Neuron (in vitro differentiated cells): ENCODE results near the gene PRSS22.

ENCODE experiments used
- H2AFZ ChIP-seq: one replicate; pipeline ENCODE4 v1.6.1; 2013; ENCODE audit warnings: low read depth, mild to moderate bottlenecking, inconsistent platforms, low read length, moderate library complexity
- H3K27me3 ChIP-seq: one replicate; pipeline ENCODE4 v1.6.1; 2013; ENCODE audit warnings: low read length; ENCODE audit not compliant: insufficient read depth
- H3K36me3 ChIP-seq: one replicate; pipeline ENCODE4 v1.6.1; 2013; ENCODE audit warnings: low read length; ENCODE audit not compliant: insufficient read depth
- H3K4me1 ChIP-seq: one replicate; pipeline ENCODE4 v1.6.1; 2013; ENCODE audit warnings: low read length; ENCODE audit not compliant: insufficient read depth
- H3K4me3 ChIP-seq: 2 replicates; pipeline ENCODE4 v1.5.1; 2013; ENCODE audit warnings: mild to moderate bottlenecking, low read length, moderate library complexity
- H3K9me3 ChIP-seq: one replicate; pipeline ENCODE4 v1.6.1; 2013; ENCODE audit warnings: low read length

Gene PRSS22

DNA sequence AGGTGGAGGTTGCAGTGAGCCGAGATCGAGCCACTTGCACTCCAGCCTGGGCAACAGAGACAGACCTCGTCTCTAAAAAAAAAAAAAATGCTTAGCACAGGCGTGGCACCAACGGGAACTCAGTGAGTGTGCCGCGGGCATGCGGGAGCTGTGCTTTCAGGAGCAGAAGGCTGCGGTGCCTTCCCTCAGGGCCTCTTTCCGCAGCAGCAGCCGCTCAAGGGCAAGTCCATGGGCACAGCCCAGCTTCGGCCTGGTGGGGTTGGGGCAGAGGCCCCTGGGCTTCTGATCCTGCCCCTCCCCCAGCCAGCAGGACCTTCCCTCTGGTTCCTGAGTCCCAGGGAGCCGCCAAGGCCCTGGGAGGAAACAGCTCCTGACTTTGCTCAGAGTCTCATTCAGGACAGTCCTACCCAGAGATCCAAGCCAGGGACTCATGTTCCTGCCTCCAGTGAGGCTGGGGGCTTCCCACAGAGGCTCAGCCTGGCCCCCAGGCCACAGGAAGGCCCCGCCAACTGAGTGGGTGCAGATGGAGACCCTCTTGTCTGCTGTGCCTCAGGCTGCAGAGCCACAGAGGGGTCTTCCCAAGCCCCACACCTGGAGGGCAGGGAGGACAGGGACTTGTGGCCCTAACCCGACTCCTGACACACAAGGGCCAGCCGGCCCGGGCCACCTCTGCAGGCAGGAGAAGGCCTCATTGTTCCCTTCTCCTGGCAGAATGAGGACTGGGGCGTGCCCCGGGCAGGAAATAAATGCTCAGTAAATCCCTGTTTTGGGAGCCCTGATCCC, 31.2 kb downstream of the PRSS22 start:
- Histone ChIP-seq H3K9me3 (no peaks in the 10 kb centered on the region), H3K27me3 (peaks cover 36% of the 10 kb centered on the region), H3K36me3 (no peaks in the 10 kb centered on the region), H2AFZ (no peak overlapping the region), H3K4me1 (no peaks in the 10 kb centered on the region), H3K4me3 (no peak overlapping the region)

- H3K9me3 ChIP-seq, result no peaks in the 10 kb centered on the region
- no peaks in the 10 kb centered on the region for H3K4me1 ChIP-seq
- no peak overlapping the region for H2AFZ ChIP-seq
- H3K4me3 ChIP-seq, result no peak overlapping the region
- no peaks in the 10 kb centered on the region for H3K36me3 ChIP-seq
- peaks cover 37% of the 10 kb centered on the region for H3K27me3 ChIP-seq
Observed at GRCh38 chr16:2825906-2826305, 32.1 kb downstream of the PRSS22 start.

DNA sequence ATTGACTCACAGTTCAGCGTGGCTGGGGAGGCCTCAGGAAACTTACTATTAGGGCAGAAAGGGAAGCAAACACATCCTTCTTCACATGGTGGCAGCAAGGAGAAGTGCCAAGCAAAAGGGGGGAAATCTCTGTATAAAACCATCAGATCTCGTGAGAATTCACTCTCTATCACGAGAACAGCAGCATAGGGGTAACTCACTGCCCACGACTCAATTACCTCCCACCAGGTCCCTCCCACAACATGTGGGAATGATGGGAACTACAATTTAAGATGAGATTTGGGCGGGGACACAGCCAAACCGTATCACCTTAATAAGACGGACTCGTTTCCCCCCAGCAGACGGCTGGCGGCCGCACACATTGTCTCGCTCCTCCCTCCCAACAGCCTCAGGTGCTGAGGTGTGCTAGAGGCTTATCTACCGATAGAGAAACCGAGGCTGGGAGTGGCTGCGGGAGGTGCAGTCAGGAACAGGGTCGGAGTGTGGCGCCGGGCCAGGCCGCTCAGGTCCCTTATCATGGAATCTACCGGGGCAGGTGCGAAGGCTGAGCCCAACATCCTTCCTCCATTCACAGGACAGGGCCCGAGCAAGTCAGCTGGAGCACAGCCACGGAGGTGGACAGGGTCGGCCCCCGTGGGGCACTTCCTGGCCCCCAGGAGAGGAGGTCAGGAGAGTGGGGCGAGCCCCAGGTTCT, 32.8 kb downstream of the PRSS22 start:
- Histone ChIP-seq H3K4me1 (no peaks in the 10 kb centered on the region), H3K27me3 (peaks cover 40% of the 10 kb centered on the region), H3K36me3 (no peaks in the 10 kb centered on the region), H3K4me3 (no peak overlapping the region), H3K9me3 (no peaks in the 10 kb centered on the region), H2AFZ (no peak overlapping the region)

GRCh38 chr16:2824626-2825025, 33.3 kb downstream of the PRSS22 start:
- no peak overlapping the region for H2AFZ ChIP-seq
- H3K27me3 ChIP-seq, result peaks cover 43% of the 10 kb centered on the region
- H3K4me1 ChIP-seq, result no peaks in the 10 kb centered on the region
- H3K36me3 ChIP-seq, result no peaks in the 10 kb centered on the region
- no peak overlapping the region for H3K4me3 ChIP-seq
- no peaks in the 10 kb centered on the region for H3K9me3 ChIP-seq

GRCh38 chr16:2822496-2822895, 35.5 kb downstream of the PRSS22 start:
- H3K27me3 ChIP-seq, result peaks cover 28% of the 10 kb centered on the region
- H3K9me3 ChIP-seq, result no peaks in the 10 kb centered on the region
- H3K4me3 ChIP-seq, result no peak overlapping the region
- H2AFZ ChIP-seq, result no peak overlapping the region
- H3K36me3 ChIP-seq, result no peaks in the 10 kb centered on the region
- no peaks in the 10 kb centered on the region for H3K4me1 ChIP-seq

GRCh38 chr16:2822158-2822495, 35.8 kb downstream of the PRSS22 start:
- no peak overlapping the region for H3K4me3 ChIP-seq

DNA sequence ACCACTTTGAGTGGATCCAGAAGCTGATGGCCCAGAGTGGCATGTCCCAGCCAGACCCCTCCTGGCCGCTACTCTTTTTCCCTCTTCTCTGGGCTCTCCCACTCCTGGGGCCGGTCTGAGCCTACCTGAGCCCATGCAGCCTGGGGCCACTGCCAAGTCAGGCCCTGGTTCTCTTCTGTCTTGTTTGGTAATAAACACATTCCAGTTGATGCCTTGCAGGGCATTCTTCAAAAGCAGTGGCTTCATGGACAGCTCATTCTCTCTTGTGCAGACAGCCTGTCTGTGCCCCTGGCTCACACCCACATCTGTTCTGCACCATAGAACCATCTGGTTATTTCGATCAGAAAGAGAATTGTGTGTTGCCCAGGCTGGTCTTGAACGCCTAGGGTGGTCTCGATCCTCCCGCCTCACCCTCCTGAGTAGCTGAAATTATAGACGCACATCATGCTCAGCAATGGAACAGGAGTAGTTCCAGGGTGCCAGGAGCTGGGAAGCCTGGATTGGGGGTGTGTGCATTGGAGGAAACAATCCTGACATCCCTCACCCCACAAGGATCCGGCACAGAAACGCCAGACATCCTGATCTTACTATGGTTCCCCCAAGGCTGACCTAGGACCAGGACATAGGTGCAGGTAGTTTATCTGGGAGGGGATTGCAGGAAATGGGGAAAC, 36.3 kb downstream of the PRSS22 start:
- Histone ChIP-seq H3K27me3 (peaks cover 25% of the 10 kb centered on the region), H3K4me1 (no peaks in the 10 kb centered on the region), H2AFZ (no peak overlapping the region), H3K4me3 (no peak overlapping the region), H3K9me3 (no peaks in the 10 kb centered on the region), H3K36me3 (no peaks in the 10 kb centered on the region)

More at GRCh38 chr16:2822158-2822495, 35.8 kb downstream of the PRSS22 start:
- Histone ChIP-seq H2AFZ (no peak overlapping the region), H3K9me3 (no peaks in the 10 kb centered on the region), H3K36me3 (no peaks in the 10 kb centered on the region), H3K4me1 (no peaks in the 10 kb centered on the region), H3K27me3 (peaks cover 25% of the 10 kb centered on the region)

DNA sequence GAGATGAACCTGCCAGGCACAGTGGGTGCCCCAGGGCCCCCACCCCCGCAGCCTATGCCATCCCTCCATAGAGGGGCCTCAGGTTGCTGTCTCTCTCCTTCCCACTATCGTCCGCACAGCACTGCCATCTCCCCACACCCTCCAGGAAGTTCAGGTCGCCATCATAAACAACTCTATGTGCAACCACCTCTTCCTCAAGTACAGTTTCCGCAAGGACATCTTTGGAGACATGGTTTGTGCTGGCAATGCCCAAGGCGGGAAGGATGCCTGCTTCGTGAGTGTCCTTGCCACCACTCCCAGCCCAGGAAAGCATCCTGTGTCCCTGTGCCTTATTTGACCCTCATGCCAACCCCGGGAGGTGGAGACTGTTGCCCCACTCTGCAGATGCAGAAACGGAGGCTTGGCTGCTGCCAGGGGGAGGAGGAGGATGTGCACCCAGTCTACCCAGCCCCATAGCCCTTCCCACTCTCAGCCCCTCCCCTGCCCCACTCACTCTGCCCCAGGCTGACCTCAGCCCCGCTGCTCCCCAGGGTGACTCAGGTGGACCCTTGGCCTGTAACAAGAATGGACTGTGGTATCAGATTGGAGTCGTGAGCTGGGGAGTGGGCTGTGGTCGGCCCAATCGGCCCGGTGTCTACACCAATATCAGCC, 37.0 kb downstream of the PRSS22 start:
- Histone ChIP-seq H3K36me3 (no peaks in the 10 kb centered on the region), H3K27me3 (peaks cover 25% of the 10 kb centered on the region), H3K4me1 (no peaks in the 10 kb centered on the region), H2AFZ (no peak overlapping the region), H3K4me3 (no peak overlapping the region), H3K9me3 (no peaks in the 10 kb centered on the region)

GRCh38 chr16:2819939-2820835, 37.8 kb downstream of the PRSS22 start:
- peaks cover 22% of the 10 kb centered on the region for H3K27me3 ChIP-seq
- no peaks in the 10 kb centered on the region for H3K36me3 ChIP-seq
- no peak overlapping the region for H3K4me3 ChIP-seq
- H2AFZ ChIP-seq, result no peak overlapping the region
- H3K4me1 ChIP-seq, result no peaks in the 10 kb centered on the region
- no peaks in the 10 kb centered on the region for H3K9me3 ChIP-seq

DNA sequence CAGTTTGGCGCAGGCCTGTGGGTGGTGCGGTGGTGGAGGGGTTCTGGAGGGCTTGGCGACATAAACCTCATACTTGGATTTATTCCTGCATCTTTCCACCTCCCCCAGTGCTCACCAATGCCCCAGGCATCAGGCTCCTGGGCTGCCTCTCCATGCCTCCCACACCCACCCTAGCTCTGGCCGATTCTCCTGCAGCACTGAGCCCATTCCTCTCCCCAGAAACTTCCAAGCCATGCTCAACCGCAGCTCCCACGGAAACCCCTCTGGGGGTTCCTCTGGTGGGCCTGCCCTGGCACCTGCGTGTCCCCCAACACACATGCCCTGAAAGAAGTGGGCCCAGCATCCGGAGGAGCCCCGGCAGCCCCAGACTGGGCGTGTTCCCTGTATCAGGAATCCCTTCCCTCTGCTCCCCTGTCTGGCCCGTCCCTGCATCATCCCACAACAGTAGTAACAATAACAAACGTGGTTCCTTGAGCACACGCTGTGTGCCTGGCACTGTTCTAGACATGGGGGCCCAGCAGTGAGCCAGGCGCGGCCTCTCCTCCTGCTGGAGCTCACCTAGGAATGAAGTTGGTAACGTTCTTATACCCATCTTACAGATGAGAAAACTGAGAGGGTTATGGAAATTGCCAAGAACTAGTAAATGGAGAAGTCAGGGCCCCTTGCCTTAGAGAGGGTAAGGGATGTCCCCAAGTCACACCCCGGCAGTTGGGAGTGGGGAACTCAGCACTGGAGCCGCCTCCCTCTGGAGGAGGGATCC, 38.6 kb downstream of the PRSS22 start:
- H3K36me3 ChIP-seq, result no peaks in the 10 kb centered on the region
- H3K9me3 ChIP-seq, result no peaks in the 10 kb centered on the region
- no peak overlapping the region for H3K4me3 ChIP-seq
- no peaks in the 10 kb centered on the region for H3K4me1 ChIP-seq
- peaks cover 17% of the 10 kb centered on the region for H3K27me3 ChIP-seq
- H2AFZ ChIP-seq, result no peak overlapping the region

- Histone ChIP-seq H3K36me3 (no peaks in the 10 kb centered on the region), H3K4me1 (no peaks in the 10 kb centered on the region), H3K9me3 (no peaks in the 10 kb centered on the region), H3K27me3 (peaks cover 16% of the 10 kb centered on the region), H2AFZ (no peak overlapping the region), H3K4me3 (no peak overlapping the region)
Observed at GRCh38 chr16:2818272-2818876, 39.6 kb downstream of the PRSS22 start.
